Stimulated activated CD4-positive, alpha-beta T cell treated with anti-CD3 and anti-CD28 coated beads, Interleukin-12 subunit alpha, Interleukin-12 subunit beta, amount 100 ng/mL, for 4 hours (primary cell): Measurements from ENCODE around the gene C1QTNF1.

Experiments
- DNase-seq: peaks from one replicate; pipeline ENCODE4 v3.0.0-alpha.2; 2020

C1QTNF1 gene

GRCh38 chr17:78993241-78993956, 30.6 kb upstream of the C1QTNF1 start:
- DNase-seq: peak; percentile 60

- no peak for DNase-seq
These were observed 29.8 kb upstream of the C1QTNF1 start for GRCh38 chr17:78993981-78994671.

- no peak for DNase-seq
These were observed 28.8 kb upstream of the C1QTNF1 start for GRCh38 chr17:78995022-78995760.

GRCh38 chr17:78995761-78996451, 28.1 kb upstream of the C1QTNF1 start:
- no peak for DNase-seq

- DNase-seq: no peak
These were observed 27.2 kb upstream of the C1QTNF1 start for GRCh38 chr17:78996781-78997201.

- DNase-seq: no peak
These were observed 26.7 kb upstream of the C1QTNF1 start for GRCh38 chr17:78997231-78997741.

- no peak for DNase-seq
These were observed 26.1 kb upstream of the C1QTNF1 start for GRCh38 chr17:78997881-78998280.

GRCh38 chr17:78998311-78999055, 25.5 kb upstream of the C1QTNF1 start:
- no peak for DNase-seq

- DNase-seq: no peak
These were observed 24.8 kb upstream of the C1QTNF1 start for GRCh38 chr17:78999056-78999768.

GRCh38 chr17:78999947-79000395, 24.0 kb upstream of the C1QTNF1 start:
- DNase-seq: no peak

GRCh38 chr17:79000396-79001189, 23.4 kb upstream of the C1QTNF1 start:
- DNase-seq: no peak

GRCh38 chr17:79001190-79002020, 22.6 kb upstream of the C1QTNF1 start:
- DNase-seq: no peak

- no peak for DNase-seq
These were observed 21.7 kb upstream of the C1QTNF1 start for GRCh38 chr17:79002291-79002690.

- no peak for DNase-seq
These were observed 21.0 kb upstream of the C1QTNF1 start for GRCh38 chr17:79002796-79003593.

- DNase-seq: no peak
These were observed 20.1 kb upstream of the C1QTNF1 start for GRCh38 chr17:79003661-79004411.

- DNase-seq: no peak
These were observed 18.7 kb upstream of the C1QTNF1 start for GRCh38 chr17:79005063-79005861.

- DNase-seq: no peak
These were observed 17.9 kb upstream of the C1QTNF1 start for GRCh38 chr17:79006046-79006445.
